GM18519 (cell line): Measurements from ENCODE around the gene RFXANK.
"Not testable (repeated sequence)": the region's sequence is repeated elsewhere in the genome, so short reads cannot be mapped to it uniquely, and the experiment has no call there.

Experiments
- ATAC-seq: cut with Tn5 transposase; IDR thresholded peaks from one replicate; pipeline ENCODE4 v1.9.1; 2021; ENCODE audit warnings: mild to moderate bottlenecking, moderate library complexity; ENCODE audit not compliant: unreplicated experiment, low FRiP score

The RFXANK gene

DNA sequence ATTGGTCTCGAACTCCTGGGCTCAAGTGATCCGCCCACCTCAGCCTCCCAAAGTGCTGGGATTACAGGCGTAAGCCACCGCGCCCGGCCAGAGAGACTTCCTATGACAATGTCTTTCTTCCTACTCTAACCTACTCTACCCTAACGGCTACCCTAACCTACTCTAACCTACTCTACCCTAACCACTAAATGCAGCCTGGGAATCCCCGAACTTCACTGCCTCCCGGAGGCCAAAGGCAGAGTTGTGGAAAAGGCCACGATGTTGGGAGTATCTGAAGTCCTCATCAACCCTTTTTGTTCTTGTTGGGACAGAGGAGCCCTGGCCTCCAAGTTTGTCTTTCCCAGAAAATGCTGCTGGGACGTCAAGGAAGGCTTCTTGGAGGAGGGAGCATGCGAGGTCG lies 12.1 kb downstream of the RFXANK start:
- ATAC-seq: no peak

DNA sequence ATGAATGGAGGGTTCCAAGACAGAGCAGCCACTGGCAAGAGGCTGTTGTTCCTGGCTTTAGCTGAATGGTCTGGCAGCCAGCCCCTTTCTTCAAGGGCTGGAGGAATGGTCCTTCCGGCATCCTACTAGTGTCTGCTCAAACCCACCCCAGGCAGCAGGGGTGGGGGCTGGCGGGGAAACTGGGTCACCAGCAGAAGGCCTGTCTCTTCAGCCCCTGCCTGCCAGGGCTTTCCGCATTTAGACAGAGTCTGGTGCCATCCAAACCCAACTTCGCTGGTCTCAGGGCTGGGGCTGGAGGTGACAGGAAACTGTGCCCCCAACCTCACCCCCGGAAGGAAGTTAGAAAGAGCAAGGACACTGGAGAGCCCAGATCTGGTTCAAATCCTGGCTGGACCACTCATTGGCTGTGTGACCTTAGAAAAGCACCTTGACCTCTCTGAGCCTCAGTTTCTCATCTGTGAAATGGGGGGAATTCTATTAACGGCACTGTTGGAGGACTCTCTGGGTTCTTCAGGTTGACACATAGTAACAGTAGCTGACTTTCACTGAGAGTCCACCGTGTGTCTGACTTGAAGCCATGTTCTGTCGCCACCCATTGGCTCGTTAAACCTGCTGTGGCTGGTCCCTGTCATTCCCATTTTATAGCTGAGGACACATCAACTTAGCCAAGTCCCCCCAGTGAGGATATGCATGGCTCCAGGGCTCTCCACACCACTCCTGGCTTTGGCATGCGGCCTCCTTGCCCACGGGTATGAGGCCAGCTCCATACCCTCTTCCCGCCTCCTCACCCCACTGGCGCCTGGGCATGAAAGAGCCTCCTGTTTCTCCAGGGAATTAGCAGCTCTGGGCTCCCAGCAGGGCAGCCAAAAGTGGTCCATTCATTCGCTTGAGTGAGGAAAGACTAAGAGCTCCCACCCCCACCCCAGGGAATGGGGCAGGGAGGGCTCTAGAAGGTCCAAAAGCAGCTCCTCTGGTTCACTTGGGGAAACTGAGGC lies 13.7 kb downstream of the RFXANK start:
- ATAC-seq: no peak

DNA sequence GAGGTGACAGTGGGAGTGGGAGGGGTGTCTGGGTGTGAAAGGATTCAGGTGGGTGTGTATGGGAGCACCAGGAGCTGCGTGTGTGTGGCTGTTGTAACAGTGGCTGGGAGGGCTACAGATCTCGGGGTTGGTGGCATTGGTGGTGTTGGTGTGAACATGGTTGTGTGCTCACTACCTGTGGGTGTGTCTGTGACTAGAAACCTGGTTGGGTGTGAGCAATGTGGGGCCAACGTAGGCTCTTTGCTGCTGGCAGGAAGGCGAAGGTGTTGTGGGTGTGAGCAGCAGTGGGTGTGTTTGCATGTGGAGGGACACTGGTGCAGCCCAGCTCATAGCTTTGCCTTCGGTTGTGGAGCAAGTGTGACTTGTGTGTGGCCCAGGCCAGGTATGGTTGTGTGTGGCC lies 14.9 kb downstream of the RFXANK start:
- no peak for ATAC-seq

DNA sequence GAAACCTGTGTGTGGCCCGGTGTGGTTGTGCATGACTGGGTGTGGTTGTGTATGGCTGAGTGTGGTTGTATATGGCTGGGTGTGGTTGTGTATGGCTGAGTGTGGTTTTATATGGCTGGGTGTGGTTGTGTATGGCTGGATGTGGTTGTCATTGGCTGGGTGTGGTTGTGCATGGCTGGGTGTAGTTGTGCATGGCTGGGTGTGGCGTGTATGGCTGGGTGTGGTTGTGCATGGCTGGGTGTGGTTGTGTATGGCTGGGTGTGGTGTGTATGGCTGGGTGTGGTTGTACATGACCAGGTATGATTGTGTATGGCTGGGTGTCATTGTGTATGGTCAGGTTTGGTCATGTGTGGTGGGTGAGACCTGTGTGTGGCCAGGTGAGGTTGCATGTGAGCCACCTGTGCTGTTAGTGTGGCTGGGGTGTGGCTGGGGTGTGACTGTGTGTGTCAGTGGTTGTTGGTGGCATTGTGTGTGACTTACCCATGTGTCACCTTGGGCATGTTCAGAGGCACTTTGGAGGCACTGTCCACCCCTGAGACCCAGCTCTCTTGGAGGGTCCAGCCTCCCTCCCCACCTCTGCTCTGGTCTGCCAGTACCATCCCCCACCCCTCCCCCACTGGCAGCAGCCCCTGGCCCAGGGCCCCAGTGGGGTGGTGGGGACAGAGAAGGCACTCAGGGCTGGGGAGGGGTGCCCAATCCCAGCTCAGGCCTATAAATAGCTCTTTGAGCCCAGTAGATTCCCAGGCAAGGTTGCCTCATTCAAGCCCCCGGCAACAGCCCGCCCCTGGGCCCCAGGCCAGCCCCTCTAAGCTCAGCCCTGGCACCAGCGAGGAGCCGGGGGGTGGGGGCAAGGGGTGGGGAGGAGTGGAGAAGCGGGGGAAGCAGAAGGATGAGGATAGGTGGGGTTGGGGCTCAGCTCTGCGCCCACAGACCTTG lies 15.8 kb downstream of the RFXANK start:
- no peak for ATAC-seq

DNA sequence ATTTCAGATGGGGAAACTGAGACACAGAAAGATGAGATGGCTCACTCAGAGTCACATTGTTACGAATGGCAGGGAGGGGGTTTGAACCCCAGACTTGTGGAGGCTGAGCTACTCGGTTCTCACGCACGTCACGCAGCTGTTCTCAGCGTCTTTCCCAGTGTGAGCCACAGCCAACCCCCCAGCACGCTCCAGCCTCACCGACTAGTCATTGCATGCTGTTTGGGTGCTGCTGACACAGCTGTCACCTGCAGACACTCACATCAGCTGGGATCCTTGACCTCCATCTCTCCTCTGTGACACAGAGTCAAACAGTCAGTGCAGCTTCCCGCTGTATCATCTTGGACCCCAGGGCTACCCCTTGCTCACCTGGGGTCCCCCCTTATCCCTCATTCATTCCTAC lies 17.3 kb downstream of the RFXANK start:
- ATAC-seq: no peak

DNA sequence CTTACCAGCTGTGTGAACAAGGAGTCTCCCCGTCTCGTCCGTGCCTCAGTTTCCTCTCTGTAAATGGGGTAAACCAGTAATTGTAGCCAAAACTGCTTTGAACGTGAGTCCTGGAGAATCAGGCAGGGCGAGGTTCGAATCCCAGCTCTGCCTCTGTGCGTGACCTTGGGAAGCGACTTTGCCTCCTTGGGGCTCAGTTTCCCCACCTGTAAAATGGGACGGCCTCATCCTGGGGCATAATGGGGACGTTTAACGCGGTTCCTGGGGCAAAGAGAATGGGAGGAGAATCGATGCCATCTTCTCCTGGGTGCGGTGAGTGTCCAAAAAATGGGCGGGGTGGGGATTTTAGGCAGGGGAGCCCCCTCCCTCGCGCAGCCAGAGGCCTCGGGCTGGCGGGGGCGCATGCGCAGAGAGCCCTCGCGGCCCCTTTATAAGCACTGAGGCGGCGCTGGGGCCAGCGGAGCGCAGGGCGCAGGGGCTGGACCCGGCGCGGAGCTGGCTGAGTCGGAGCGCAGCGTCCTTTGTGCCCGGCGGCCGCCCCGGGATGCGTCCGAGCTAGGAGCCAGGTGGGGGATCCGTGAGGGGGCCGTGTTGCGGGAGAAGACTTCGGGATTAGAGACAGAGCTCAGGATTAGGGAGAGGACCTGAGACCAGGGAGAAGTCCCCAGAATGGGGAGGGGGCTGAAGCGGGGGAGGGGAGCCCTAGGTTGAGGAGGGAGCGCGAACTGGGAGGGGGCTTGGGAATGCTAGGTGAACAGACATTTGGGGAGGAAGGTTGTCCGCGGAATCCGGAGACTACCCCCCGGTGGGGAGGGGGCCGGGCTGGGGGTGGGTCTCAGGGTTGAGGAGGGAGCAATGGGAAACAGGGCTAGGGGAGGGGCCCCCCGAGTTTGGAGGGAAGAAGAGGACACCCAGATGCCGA lies 19.7 kb downstream of the RFXANK start, which contains the start of gene NCAN:
Gene NCAN, plus strand, starts transcription at position 460 of the 922 bp plus-strand sequence. CDS start 4,996 bp downstream, outside the sequence.
- no peak for ATAC-seq

DNA sequence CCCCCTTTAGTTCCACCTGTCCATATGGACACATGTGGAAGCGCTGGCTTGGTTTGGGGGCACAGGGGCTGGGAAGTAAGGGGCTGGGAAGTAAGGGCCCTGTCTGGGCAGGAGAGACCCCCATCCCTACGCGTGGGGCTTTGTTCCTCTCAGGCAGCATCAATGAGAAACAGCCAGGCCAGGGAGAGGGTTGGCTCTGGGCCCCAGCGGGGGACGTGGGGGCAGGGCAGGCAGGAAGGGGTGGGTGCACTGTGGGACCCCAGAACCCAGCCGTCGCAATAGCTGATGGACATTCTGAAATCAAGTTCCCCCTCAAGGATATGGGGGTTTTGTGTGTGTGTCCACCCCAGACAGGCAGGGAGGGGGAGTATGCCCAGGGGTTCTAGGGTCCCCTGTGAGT lies 20.9 kb downstream of the RFXANK start:
- no peak for ATAC-seq

DNA sequence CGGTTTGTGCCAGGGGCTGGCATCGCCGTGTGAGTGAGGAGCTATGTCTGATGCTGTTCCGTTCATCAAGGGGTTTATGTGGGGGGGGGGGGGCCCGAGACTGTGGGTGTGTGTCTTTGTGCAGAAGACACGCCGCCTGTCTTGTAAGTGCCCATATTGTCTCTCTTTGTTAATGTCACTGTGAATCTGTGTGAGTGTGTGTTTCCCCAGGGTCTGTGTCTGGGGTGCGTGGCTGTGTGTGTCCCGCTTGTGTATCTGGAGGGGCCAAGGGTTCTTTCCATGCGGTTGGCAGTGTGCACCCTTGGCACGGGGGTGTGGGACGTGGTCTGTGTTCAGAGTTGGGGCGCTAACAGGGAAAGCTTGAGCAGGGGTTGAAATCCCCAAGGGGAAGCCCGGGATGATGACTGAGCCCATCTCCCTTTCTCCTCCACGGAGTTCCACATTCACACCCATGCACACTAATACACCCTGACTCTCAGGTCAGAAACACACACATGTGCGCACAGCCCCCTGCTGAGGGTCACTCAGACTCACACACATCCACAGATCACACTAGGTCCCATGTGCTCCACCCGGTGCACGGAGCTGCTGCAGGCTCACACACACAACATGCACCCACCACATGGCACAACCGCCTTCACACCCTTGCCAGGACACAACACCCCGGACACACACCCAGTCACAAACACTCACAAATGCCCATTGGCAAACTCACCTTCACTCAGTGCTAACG lies 21.5 kb downstream of the RFXANK start:
- no peak for ATAC-seq

DNA sequence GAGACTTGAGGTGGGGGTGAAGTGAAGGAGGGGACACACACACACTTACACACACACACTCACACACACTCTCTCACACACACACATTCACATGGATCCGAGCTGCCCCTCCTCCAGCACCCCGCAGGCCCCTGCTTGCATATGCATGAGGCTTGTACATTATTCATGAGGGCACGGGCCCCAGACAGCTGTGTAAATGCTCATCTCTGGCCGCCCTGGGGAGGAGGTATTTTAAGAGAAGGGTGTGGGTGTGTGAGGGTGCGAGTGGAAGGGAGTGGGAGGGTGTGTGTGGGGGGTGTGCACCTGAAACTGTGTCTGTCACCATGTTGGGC lies 22.1 kb downstream of the RFXANK start:
- ATAC-seq: no peak

DNA sequence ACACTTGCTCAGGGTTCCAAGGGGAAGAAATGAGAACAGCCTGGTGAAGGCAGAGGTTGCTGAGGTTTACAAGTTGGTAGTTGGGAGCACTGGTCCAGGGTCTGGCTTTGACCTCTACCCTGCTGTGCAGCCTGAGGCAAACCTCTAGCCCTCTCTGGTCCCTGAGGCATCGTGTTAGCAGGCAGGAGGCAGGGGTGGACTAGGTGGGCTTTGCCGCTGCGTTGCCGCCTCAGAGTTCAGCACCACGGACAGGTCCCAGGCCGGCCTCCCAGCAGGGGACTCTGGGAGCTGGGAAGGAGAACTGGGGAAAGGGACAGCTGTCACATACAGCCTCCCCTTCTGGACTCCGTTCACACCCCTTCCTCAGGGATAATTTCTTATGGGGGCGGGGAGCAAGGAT lies 22.8 kb downstream of the RFXANK start:
- no peak for ATAC-seq

DNA sequence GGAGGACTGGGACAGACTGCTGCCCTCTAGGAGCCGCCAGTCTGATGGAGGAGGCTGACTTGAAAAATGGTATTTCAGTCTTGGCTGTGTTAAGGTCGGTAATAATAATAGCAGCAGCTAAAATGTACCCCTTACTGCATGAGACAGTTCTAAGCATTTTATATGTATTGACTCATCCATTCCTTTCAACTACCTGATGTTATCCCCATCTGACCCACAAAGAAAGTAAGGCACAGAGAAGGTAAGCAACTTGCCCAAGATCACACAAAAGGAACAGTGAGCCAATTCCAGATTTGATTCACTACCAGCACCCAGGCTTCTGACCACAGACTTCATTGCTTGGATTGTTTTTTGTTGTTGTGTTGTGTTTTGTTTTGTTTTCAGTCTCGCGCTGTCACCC lies 23.7 kb downstream of the RFXANK start:
- ATAC-seq: no peak

DNA sequence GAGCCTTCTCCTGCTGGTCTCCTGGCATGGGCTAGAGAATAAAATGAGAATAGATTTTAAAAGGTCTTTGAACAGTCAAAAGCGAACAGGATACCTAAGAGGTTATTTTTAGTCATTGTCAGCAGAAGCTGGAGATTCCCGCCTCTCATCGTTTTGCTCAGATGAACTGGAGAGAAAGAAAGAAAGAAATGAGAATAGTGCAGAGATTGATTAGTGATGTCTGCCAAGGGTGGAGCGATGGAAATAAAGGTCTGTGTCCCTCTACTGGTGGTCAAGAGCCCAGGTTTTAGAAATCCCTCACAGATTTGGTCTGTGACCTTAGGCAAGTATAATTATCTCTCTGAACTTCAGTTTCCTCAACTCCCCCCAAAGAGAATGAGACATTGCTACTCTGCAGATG lies 25.0 kb downstream of the RFXANK start:
- no peak for ATAC-seq

DNA sequence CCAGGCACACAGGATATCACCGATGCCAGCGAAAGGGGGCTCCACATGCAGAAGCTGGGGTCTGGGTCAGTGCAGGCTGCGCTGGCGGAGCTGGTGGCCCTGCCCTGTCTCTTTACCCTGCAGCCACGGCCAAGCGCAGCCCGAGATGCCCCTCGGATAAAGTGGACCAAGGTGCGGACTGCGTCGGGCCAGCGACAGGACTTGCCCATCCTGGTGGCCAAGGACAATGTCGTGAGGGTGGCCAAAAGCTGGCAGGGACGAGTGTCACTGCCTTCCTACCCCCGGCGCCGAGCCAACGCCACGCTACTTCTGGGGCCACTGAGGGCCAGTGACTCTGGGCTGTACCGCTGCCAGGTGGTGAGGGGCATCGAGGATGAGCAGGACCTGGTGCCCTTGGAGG lies 26.9 kb downstream of the RFXANK start:
- ATAC-seq: no peak

DNA sequence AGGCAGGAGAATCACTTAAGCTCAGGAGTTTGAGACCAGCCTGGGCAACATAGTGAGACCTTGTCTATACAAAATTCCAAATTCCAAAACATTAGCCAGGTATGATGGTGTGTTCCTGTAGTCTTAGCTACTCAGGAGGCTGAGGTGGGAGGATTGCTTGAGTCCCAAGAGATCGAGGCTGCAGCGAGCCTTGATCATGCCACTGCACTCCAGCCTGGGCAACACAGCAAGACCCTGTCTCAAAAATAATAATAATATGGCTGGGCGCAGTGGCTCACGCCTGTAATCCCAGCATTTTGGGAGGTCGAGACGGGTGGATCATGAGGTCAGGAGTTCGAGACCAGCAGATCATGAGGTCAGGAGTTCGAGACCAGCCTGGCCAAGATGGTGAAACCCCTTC lies 28.9 kb downstream of the RFXANK start:
- ATAC-seq: not testable (repeated sequence)

DNA sequence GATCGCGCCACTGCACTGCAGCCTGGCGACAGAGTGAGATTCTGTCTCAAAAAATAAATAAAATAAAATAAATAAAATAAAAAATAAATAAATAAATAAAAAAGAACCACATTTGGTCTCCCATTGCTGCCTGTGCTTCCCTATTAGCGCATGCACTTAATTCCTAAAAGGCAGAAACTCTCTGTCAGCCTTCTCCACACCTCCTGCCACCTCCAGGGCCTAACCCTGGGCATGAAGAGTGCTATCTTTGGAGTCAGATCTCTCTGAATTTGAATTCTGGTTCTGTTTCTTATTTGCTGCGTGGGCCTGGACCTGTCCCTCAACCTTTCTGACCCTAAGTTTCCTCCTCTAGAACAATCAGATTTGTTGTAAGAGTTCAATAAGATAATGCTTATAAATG lies 31.0 kb downstream of the RFXANK start:
- ATAC-seq: no peak

DNA sequence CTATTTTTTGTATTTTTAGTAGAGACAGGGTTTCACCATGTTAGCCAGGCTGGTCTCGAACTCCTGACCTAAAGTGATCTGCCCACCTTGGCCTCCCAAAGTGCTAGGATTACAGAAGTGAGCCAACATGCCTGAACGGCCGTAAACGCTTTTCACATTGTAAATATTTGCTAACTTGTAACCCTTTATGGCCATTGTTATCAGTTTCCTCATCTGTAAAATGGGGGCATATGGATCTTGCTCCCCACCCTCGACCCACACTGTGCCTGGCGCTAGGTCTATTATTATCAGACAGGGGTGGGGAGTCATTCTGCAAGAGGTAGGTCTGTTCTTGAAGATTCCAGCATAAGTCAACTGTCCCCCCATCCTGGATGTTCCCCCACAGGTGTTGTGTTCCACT lies 31.6 kb downstream of the RFXANK start:
- no peak for ATAC-seq

DNA sequence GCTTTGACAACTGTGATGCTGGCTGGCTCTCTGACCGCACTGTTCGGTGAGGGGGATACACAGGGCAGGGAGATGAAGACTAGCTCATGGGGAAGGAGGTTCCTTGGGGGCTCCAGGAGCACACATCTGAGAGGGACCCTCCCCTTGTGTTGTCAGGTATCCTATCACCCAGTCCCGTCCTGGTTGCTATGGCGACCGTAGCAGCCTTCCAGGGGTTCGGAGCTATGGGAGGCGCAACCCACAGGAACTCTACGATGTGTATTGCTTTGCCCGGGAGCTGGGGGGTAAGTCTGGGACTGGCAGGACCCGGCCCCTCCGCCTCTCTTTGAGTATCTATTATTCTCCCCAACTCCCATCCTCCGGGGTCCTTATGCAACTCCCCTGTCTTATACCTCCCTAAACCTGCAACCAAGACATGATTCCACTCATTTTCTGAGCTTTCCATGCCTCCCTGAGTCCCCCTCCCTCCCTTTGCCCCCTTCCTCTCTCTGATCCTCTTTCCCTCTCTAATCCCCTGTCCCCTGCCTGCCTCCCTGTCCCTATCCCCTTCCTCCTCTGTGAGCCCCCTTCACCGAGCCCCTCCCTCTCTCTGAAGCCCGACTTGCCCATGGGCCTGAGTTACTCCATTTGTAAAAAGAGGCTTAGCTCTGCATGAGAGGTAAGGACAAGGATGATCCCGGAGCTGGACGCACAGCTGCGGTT lies 32.2 kb downstream of the RFXANK start:
- no peak for ATAC-seq

DNA sequence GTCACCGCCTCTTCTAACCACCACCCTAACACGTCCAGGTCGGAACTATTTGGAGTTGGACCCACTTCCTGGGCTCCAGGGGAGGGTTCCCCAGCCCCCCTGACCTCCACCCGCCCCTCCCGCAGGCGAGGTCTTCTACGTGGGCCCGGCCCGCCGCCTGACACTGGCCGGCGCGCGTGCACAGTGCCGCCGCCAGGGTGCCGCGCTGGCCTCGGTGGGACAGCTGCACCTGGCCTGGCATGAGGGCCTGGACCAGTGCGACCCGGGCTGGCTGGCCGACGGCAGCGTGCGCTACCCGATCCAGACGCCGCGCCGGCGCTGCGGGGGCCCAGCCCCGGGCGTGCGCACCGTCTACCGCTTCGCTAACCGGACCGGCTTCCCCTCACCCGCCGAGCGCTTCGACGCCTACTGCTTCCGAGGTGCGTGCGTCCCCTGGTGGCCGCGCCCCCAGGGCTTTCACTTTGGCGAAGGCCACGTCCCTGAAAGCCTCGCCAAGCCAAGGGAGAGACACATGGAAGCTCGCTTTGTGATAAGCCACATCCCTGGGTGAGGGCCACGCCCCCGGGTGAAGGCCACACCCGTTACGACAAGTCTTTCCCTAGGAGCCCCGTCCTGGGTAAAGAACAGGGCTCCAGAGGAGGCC lies 32.9 kb downstream of the RFXANK start:
- ATAC-seq: no peak

DNA sequence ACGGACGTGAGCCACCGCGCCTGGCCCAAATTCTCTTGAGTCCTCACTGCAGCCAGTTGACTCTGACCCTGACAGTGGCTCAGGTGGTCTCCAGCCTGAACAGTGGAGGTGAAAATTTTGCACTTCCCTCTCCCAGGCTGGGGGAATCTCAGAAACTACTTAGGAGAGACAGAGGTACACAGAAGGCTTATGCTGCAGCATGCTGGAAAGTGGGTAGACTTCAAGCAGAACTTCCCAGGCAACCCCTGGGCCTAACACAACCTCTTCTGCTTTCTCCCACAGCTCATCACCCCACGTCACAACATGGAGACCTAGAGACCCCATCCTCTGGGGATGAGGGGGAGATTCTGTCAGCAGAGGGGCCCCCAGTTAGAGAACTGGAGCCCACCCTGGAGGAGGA lies 34.1 kb downstream of the RFXANK start:
- no peak for ATAC-seq
